Neural progenitor cell (in vitro differentiated cells): ENCODE results near the gene AGBL4.

Source experiments
- CTCF ChIP-seq: fragments of 200-600 bp; sonication (generic); IDR thresholded peaks from 2 replicates; pipeline ENCODE4 v1.5.1; 2017; ENCODE audit warnings: antibody characterized with exemption, mild to moderate bottlenecking
- EZH2 ChIP-seq: fragments of 200-600 bp; sonication (generic); IDR thresholded peaks from 2 replicates; pipeline ENCODE4 v1.6.1; 2017; ENCODE audit warnings: antibody characterized with exemption, mild to moderate bottlenecking, moderate library complexity

DNA sequence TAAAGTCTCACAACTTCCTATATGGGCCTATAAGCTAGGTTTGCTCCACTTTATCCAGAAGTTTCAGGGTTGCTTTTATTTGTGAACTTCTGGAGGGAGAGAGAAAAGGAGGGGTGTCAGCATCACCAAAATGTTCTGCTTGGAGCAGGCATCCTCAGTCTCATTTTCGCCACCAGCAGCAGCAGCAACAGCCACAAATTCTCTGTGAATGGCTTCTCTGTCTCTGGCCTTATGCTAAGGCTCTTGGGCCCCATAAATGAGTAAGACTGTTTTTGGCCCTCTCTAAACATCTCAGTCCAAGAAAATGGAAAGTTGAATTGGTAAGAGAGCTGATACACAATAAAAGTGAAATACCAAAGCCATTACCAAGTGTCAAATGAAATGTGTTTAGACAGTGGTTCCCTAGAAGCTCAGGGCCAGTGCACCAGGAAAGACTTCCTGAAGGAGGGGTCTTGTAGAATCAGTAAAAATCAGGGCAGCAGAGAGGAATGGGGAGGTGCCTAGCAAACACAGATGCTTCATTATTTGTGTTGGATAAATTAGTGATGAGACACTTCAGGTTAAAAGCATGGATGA is 1498.8 kb downstream of the AGBL4 start:
- no peak for TF ChIP-seq EZH2
- no peak for TF ChIP-seq CTCF
